DMS53 (cell line): ENCODE results near the gene CRLF2.
"Not testable (repeated sequence)": the region's sequence is repeated elsewhere in the genome, so short reads cannot be mapped to it uniquely, and the experiment has no call there.

Experiments used
- DNase-seq: peaks from one replicate; lab custom pipeline; 2025; lab: John Stamatoyannopoulos, UW

The CRLF2 gene

GRCh38 chrX:1212532-1212931 lies at the start of gene CRLF2:
Gene CRLF2 (minus strand): TSS chrX:1212649. CDS start chrX:1212634, 15 bp downstream.
- DNase-seq = no peak

GRCh38 chrX:1261771-1262170 lies 49.3 kb upstream of the CRLF2 start:
- not testable (repeated sequence) for DNase-seq

GRCh38 chrX:1261285-1261684 lies 48.8 kb upstream of the CRLF2 start:
- DNase-seq = no peak

DNA sequence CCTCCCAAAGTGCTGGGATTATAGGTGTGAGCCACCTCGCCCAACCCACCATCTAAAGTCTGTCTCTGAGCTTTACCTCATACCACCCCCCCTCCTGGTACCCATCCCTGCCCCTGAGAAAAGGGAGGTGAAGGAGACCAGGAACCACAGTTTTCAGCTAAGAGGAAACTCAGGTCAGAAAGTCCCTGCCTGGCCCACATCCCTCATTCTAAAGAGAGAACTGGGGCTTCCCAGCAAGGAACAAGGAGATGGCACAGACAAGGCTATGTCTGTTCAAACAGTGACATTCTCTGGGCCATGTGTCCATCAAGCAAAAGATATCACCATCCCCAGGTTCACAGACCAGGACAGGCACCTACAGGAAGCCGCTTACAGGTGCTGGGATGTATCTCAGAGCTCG lies 40.4 kb upstream of the CRLF2 start:
- DNase-seq = no peak

DNA sequence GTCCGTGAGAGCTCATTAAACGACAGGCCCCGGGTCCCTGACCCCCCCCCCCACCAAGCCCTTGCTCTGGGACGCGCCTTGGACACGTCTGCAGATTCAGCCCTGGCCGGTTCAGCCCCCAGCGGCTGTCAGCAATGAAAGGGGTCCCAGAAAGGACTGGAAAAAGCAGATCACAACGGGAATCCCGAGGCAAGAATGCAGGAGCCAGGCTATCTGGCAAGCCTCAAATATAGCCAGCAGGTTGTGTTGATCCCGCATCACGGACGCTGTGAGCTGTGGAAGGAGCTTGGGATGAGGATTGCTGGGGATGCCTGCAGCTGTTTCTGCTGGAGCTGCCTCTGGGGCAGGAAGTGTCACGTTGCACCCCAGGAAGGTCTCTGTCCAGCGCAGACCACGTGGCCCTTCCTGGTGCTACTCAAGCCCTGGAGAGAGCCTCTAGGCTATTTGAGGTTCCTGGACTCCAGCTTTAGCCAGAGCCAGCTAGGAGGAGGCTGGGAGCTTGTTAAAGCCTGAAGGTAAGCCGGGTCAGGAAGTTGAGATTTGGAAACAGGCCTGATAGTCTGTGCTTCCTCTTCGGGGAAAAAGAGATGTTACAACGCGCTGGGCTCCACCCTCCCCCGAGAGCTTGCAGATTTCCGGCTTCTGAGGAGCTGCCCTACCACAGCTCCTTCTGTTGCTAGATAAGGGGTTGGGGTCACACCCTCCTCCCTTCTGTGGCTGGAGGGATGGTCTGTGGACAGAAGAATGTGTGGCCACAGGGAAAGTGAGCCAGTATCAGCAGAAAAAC lies 36.8 kb upstream of the CRLF2 start:
- DNase-seq = no peak

- DNase-seq = no peak
Measured at GRCh38 chrX:1248331-1249061, 36.0 kb upstream of the CRLF2 start.

DNA sequence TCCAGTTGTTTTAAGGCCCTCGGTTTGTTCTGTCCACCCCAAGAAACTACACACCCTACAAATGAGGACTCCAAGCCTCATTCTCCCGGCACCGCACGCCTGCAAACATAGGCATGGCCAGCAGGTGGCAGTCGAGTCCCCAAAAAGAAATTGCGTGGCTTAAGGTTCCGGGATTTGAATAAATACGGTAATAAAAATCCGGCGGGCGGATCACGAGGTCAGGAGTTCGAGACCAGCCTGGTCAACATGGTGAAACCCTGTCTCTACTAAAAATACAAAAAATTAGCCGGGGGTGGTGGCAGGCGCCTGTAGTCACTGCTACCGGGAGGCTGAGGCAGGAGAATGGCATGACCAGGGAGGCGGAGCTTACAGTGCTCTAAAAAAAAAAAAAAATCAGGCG lies 34.4 kb upstream of the CRLF2 start:
- DNase-seq = peak; percentile 9

DNA sequence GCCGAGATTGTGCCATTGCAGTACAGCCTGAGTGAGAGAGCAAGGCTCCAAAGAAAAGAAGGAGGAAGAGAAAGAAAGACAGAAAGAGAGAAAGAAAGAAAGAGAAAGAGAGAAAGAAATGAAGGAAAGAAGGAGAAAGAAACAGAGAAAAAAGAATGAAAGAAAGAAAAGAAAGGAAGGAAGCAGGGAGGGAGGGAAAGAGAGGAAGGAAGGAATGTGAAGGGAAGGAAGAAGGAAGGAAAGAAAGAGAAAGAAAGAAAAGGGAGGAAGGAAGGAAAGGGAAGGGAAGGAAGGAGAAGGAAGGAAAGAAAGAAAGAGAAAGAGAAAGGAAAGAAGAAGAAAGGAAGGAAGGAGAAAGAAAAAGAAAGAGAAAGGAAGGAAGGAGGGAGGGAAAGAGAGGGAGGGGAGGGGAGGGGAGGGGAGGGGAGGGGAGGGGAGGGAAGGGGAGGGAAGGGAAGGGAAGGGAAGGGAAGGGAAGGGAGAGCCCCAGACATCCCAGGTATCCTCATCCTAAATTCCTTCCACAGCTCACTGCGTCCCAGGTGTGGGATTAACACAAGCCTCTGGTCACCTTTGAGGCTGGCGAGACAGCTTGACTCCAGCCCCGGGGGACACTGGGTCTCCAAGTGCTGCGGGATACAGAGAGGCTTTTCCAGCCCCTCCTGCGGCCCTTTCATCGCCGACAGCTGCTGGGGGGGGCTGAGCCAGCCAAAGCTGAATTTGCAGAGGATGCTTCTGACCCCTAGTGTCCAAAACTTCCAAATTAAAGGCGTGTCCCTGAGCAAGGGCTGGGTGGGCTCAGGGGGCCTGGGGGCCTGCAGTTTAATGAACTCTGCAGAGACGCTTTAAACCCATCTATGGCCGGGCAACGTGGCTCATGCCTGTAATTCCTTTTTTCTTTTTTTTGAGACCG lies 32.0 kb upstream of the CRLF2 start:
- no peak for DNase-seq

DNA sequence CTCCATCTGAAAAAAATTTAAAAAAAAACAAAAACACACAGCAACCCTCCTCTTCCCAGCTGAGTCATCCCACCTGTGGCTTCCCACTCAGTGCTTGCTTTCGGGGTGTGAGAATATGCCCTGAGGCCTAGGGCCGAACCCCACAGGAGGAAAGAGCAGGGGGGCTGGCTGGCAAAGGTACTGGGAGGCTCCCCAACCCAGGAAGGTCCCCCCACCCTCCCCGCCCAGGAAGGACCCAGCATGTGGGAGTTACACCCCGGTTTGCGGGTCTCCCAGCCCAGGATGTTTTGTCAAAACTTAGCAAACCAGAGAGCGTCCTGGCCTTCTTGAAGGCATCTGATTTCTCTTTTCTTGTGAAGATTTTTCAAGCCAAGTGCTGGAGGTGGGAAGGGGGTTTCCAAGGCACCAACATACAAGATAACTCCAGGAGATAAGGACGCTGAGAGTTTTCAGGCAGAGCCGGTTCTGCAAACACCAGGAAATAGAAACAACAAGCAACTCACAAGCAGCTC lies 30.5 kb upstream of the CRLF2 start:
- no peak for DNase-seq

DNA sequence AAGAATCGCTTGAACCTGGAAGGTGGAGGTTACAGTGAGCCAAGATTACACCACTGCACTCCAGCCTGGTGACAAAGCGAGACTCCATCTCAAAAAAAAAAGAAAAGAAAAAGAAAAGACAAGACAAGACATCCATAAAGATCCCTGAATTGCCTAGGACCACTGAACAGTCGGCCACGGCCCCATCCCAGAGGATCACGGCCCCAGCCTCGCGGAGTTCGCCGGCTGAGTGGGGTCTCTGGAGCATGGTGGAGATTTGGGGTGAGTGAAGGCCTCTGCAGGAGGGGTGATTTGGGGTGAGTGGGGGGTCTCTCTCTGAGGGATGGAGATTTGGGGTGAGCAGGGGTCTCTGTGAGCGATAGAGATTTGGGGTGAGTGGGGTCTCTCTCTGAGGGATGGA lies 28.1 kb upstream of the CRLF2 start:
- DNase-seq = not testable (repeated sequence)

GRCh38 chrX:1239681-1240142 lies 27.3 kb upstream of the CRLF2 start:
- no peak for DNase-seq

GRCh38 chrX:1231850-1232465 lies 19.5 kb upstream of the CRLF2 start:
- DNase-seq = no peak

DNA sequence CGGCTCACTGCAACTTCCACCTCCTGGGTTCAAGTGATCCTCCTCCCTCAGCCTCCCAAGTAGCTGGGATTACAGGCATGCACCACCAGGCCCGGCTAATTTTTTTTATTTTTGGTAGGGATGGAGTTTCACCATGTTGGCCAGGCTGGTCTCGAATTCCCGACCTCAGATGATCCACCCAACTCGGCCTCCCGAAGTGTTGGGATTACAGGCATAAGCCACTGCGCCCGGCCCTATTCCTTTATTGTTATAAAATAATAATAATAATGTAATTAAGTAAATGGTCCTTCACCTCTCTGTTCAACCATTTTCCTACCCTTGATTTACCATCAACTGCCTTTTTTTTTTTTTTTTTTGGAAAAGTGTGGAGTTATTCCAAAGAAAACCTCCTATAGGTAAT lies 15.7 kb upstream of the CRLF2 start:
- not testable (repeated sequence) for DNase-seq

DNA sequence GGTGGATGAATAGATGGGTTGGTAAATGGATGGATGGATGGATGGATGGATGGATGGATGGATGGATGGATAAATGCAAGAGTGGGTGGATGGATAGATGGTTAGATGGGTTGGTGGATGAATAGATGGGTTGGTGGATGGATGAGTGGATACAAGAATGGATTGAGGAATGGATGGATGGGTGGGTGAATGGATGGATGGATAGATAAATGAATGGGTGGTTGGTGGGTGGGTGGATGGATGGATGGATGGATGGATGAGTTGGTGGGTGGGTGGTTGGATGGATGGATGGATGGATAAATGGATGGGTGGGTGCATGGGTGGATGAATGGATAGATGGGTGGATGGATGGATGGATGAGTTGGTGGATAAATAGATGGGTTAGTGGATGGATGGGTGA lies 13.8 kb upstream of the CRLF2 start:
- DNase-seq = no peak

GRCh38 chrX:1224954-1225353 lies 12.5 kb upstream of the CRLF2 start:
- no peak for DNase-seq

GRCh38 chrX:1223242-1223600 lies 10.8 kb upstream of the CRLF2 start:
- no peak for DNase-seq

DNA sequence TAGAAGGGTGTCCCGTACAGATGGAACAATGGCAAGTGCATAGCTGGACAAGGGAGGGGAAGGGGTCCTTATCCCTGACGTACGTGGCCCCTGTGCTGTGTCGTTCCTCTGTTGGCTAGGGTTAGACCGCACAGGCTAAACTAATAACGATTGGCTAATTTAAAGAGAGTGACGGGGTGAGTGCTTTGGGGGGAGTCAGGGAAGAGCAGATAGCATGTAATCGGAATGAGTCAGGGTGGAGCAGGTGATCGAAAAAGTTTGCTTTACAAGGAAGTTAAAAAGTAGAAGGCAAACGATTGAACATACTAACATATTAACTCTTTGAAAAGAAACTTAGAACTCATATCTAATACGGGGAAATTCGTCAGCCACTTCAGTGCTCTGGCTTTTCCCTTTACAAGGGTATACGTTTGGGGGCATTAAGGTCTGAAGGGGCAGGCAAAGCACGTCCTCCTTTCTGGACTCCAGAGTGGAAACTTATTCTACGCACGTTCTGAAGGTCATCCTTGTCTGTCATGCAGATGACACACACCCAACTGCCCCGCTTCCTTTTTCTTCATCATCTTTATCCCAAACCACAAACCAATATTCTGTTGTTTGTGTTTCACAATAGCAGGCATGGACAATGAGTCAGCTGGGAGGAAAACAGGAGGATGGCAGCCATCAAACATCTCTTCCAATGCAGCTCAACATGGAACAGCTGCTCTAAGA lies 10.2 kb upstream of the CRLF2 start:
- no peak for DNase-seq

DNA sequence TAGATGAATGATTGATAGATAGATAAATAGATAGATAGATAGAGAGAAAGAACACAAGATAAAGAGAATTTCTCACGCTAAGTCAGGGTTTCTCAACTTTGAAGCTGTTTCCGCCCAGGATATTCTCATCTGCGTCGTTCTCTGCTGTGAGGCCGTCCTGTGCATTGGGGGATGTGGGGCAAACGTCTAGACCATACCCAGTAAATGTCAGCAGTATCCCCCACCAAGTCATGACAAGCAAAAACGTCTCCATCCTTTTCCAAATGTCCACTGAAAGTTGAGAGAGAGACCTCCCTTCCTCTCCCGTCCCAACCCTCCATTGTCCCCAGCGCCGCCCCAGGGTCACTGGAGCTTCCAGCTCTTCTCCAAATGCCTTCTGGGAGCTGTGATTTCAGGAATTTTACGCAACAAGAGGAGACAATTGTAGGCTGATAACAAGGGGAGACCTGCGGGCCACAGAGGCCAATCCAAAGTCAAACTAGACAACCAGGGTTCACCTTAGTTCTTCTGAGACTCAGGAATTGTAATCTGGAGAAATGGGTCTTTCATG lies 8.9 kb upstream of the CRLF2 start:
- DNase-seq = no peak

- DNase-seq = no peak
Measured at GRCh38 chrX:1218286-1218685, 5.8 kb upstream of the CRLF2 start.

DNA sequence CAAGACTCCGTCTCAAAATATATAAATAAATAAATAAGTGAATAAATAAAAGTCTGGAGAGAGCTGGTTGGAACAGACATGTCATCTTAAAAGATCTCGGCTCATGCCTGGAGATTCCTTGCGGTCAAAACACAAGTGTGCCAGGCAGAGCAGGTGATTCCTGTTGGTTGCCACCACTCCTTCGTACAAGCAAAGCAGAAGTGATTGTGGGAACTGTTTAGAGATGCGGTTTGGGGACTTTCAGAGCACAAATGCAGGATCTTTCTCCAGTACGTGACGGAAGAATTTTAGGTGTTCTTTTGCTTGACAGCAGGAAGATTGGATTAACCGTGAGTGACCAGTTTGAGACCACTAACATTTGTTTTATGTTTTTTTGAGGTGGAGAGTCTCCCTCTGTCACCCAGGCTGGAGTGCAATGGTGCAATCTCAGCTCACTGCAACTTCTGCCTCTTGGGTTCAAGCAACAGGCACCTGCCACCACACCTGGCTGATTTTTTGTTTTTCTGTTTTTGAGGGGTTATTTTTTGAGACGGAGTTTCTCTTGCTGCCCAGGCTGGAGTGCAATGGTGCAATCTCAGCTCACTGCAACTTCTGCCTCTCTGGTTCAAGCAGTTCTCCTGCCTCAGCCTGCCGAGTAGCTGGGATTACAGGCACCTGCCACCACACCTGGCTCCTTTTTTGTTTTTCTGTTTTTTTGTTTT lies 2.8 kb upstream of the CRLF2 start:
- DNase-seq = no peak
